M059J (cell line): ENCODE results near the gene PCDH7. TPM values are rescaled to one million over a fixed set of nuclear protein-coding genes. Genes with fewer than 3 reads are reported as not detected.

Experiments
- DNase-seq: peaks from one replicate; pipeline ENCODE4 v3.0.0-alpha.2; 2012; ENCODE audit warnings: low read depth
- total RNA-seq: library from RNA; depleted of rRNA; stranded (reverse); fragments of >200 nt; shearing (Covaris generic); gene quantifications from 2 replicates; pipeline ENCODE4 v1.2.3, GENCODE V29; 2014

Gene PCDH7
- total RNA-seq, 1 experiment from 2014 or later = 1.0 TPM

DNA sequence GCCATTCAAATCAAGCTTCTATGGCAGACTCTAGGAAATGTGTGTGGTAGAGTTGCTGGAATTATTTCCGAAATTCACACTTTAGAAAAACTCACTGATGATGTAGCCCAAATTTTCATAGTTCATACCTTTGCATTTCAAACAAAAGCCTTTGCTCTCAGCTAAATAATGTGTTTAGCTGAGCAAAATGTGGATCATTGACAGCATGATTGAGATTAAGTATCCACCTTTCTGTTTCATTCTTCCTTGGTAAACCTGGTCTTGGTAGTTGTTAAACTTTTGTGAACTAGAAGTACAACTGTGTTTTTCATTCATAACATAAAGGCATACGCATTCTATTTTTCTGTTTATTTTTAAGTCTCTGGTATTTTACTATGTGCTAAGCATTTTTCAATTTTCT, 7.2 kb downstream of the PCDH7 start:
- no peak for DNase-seq

GRCh38 chr4:30728311-30728710, 8.1 kb downstream of the PCDH7 start:
- no peak for DNase-seq

DNA sequence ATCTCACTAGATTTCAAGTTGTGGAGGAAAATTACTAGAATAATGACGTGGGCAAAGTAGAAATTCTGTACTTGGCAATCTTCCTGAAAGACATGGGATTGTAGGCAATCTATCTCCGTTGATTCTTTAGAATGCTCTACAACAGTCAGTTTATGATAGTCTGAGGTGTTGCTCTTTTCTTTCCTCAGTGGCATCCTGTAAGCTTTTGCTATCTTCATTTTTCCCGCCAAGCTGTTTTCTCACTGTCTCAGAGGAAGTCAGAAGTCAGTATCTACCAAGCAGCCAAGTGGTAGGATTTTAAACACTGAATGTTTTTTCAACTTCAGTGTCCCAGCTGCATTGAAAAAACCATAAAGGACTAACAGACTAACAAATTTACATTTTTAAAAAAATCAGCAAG, 23.7 kb downstream of the PCDH7 start:
- no peak for DNase-seq

DNA sequence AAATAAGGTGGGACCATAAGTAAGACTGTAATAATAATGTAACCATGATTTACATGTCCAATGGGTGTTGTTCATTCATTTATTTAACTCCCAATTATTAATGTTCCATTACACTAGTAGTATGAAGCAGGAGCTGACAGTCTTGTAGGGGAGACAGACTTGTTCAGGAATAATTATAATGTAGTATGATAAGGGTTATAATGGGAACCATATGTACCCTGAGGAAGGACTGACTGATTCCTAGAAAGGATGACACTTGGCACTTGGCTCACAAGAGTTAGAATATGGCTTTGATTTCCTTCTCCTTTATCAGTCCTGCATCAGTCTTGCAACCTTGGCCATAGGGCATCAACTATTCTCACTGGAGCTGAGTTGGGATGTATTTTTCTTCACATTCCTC, 24.2 kb downstream of the PCDH7 start:
- DNase-seq = no peak

DNA sequence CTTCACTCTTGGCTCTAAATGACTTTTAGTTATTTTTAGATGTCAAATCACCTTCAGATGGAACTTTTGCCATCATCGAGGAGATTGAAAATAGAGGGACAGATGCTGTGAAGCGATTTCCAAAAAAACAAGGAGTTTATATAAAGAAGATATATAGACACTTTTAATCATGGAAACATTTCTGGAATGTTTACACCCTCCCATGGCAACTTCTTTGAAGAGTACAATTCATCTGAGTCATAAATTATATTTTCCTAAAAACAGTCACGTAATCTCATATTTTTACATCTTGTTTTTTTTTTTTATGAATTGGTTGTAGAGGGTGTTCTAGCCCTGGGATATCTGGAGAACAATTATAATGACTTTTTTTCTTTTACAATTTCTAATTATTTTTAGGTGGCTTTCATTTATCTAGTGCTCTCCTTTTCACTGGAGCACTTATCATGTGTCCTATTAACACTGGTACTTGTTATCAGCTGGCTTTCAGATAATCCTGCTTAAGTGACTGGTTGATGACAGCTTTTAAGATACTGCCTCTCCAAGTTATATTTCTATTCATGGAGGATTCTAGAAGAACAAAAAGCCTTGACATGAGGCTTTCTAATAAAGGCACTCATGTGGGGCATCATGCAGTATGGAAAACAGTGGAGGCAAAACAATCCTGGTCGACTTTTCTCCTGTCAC, 24.9 kb downstream of the PCDH7 start:
- no peak for DNase-seq

DNA sequence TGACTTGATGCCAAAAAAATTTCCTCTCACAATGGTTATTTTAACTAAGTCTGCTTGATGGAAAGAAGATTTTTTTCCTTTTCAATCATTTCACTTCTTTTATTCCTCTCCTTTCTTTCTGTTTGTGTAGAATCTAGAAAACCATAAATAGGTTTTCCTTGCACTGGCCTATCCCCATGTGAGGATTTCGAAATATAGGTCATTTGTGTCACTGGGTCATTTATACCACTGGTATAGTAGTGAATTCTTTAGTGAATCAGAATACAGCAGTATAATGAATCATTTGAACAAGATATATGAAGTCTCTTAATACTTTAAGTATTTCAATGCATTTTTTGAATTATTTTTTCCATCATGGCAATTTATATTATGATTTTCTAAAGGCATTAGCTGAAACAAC, 26.6 kb downstream of the PCDH7 start:
- DNase-seq = no peak

- peak; percentile 26 for DNase-seq
Observed at GRCh38 chr4:30753316-30753715, 33.1 kb downstream of the PCDH7 start.

- DNase-seq = peak; percentile 17
Observed at GRCh38 chr4:30754021-30754420, 33.9 kb downstream of the PCDH7 start.

DNA sequence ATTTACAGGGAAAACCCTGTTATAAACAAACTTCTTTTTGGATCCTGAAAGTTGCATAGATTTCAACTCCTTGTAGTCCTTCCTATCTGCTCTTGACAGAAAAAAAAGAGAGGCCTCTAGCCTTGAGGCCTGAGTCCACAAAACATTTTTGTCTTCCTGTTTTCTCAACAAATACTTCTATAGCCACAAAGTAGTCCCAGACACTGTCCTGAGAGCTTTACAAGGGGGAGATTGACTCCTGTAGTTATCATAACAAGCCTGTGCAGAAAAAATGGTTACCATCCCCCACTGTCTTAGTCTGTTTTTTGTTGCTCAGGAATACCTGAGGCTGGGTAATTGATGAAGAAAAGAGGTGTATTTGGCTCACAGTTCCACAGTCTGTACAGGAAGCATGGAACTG, 35.2 kb downstream of the PCDH7 start:
- DNase-seq = peak; percentile 12

DNA sequence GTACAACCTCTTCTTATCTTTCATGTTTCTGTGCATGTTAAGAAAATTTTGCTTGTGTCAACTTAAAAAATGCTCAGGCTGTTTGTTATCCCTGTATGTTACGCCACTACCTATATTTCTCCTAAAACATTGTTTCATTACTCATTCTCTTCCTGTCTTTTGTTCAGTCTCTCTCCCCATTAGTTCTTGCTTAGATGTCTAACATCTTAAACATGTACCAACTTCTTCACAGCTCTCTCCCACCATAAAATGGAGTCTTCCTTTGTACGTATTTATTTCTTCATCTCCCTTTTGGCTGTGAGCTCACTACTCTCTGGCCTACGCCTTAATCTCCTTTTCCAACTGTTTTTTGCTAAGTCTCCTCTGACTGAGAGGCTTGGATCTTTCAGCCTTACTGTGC, 36.4 kb downstream of the PCDH7 start:
- no peak for DNase-seq

DNA sequence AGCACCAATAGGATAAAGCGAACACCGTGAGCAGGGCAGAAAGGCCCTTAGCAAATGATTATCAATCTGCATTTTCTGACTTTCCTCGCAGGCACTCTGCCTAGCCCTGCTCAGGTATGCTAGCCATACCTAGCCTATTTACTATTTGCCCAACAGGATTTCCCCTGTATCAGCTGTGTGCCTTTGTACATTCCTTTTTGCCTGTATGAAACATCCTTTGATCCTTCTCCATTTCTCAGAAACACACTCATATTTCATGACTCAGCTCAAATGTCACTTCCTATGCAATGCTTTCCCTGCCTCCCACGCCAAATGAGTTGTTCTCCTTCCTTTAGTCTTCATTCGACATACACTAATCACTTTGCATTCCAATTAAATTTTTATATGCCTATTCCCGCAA, 37.2 kb downstream of the PCDH7 start:
- peak; percentile 60 for DNase-seq

GRCh38 chr4:30760551-30760950, 40.4 kb downstream of the PCDH7 start:
- DNase-seq = no peak

GRCh38 chr4:30763321-30763727, 43.2 kb downstream of the PCDH7 start:
- DNase-seq = peak; percentile 31

- no peak for DNase-seq
Observed at GRCh38 chr4:30765022-30765421, 44.9 kb downstream of the PCDH7 start.

GRCh38 chr4:30767147-30767845, 47.1 kb downstream of the PCDH7 start:
- no peak for DNase-seq

- DNase-seq = no peak
Observed at GRCh38 chr4:30768277-30768676, 48.1 kb downstream of the PCDH7 start.

GRCh38 chr4:30769093-30769492, 48.9 kb downstream of the PCDH7 start:
- DNase-seq = no peak

DNA sequence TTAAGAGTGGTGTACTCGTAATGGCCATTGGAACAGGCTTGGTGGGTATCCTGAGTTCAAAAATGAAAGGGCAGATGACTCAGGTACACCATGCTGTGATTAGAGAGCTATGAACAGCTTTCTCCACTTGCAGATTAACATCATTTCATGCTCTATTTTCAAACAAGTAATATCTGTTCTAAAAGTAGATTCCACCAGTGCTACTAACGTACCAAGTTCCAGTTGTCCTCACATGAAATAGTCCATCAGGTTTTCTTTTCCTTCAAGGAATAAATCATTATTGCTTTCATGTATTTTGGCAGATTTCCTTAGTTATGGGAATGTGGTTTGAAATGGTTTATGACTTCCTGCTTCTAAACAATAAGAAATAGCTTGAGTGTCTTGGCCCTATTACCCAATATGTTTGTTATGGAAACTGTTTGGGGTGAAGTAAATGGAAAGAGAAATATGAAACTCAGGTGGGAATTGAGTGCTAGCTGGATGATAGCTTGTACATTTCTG, 49.9 kb downstream of the PCDH7 start:
- peak; percentile 57 for DNase-seq

- DNase-seq = no peak
Observed at GRCh38 chr4:30770812-30771211, 50.6 kb downstream of the PCDH7 start.

DNA sequence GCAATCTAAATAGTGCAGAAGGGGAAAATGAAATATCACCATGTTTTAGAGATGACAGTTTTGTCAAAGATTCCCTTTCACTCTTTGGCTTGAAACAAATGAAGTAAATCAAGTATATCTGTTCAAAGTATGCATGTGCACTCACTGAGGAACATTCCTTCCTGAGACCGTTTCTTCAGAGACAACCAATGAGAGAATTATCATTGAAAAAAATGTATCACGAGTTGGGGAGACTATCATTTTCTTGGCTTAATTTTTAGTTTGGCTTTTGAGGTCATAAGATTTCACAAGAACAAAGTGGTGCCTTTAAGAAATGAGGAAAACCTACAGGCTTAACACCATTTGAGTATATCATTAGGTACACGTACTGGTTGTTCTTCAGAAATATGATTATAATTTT, 56.3 kb downstream of the PCDH7 start:
- DNase-seq = no peak

DNA sequence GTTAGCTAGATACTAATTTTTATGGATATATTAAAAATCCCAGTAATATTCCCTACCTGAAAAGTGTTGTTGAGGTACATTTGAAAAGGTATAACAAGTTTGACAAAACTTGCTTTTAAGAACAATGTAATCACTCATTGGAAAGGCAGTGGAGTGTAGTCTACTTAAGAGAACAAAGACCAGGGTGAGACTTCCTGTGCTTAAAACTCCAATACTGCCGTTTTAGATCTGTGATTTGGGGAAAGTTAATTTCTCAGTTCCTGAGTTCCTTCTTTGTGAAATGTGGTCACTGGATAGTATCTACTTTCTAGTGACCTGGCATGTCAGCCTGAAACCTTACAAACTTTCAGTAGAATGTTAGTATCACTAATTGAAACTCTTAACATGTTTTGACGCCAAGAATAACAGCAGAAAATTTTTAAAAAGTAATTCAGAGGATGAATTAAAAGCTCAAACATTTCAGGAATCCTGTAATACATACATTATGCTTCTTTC, 56.8 kb downstream of the PCDH7 start:
- no peak for DNase-seq
